Esophagus muscularis mucosa (tissue), 4 donors: Measurements from ENCODE around the gene PLPPR3. TPM values are rescaled to one million over a fixed set of nuclear protein-coding genes. Genes with fewer than 3 reads are reported as not detected.

Experiments
- DNase-seq: peaks from one replicate; pipeline ENCODE4 v3.0.0-alpha.2; 2017; ENCODE audit errors: extremely low spot score
- H3K27ac ChIP-seq, 4 donors: fragments of 200-600 bp; sonication (generic); replicated peaks in 1 of 4; 1 replicate in 3 of 4; 2 replicates in 1 of 4; pipeline ENCODE4 v1.5.1; 2016 to 2019; ENCODE audit warnings: mild to moderate bottlenecking in 1 of 4
- H3K27me3 ChIP-seq, 4 donors: fragments of 200-600 bp; sonication (generic); one replicate each; pipeline versions ENCODE4 v1.5.1 to v1.6.0; 2016 to 2019
- H3K36me3 ChIP-seq, 4 donors: fragments of 200-600 bp; sonication (generic); one replicate each; pipeline ENCODE4 v1.5.1; 2016 to 2019
- H3K4me1 ChIP-seq, 4 donors: fragments of 200-600 bp; sonication (generic); one replicate each; pipeline ENCODE4 v1.5.1; 2016 to 2019
- H3K4me3 ChIP-seq, 4 donors: fragments of 200-600 bp; sonication (generic); 1 replicate in 2 of 4; 2 replicates in 2 of 4; pipeline ENCODE4 v1.5.1; 2016 to 2019; ENCODE audit warnings: mild to moderate bottlenecking in 4 of 4, moderate library complexity in 1 of 4
- H3K9me3 ChIP-seq, 4 donors: fragments of 200-600 bp; sonication (generic); 1 replicate in 3 of 4; 2 replicates in 1 of 4; pipeline ENCODE4 v1.5.1; 2016 to 2019
- EP300 ChIP-seq: sonication (generic); formaldehyde crosslinking; IDR thresholded peaks from one replicate; pipeline ENCODE4 v1.6.1; 2017; ENCODE audit warnings: antibody characterized with exemption
- POLR2A ChIP-seq: fragments of 450-650 bp; IDR thresholded peaks from one replicate; pipeline ENCODE4 v1.6.1; 2017; ENCODE audit warnings: antibody characterized with exemption, moderate library complexity, mild to moderate bottlenecking, low read depth
- POLR2AphosphoS5 ChIP-seq, 2 donors: sonication (generic); formaldehyde crosslinking; IDR thresholded peaks; one replicate each; pipeline ENCODE4 v1.6.1; 2017; ENCODE audit warnings: antibody characterized with exemption in 2 of 2
- WGBS: methylation state at CpG from one replicate; pipeline ENCODE4 v1.1.5; 2018; 5-methylcytosine and 5-hydroxymethylcytosine counted together
- intact Hi-C: fragments of 100-400 bp; cut with DNase I; formaldehyde crosslinking; loops from one replicate; pipeline ENCODE4 v1.15.1; 2023
- total RNA-seq, 4 donors: library from RNA; depleted of rRNA; stranded (reverse); fragments of >200 nt; gene quantifications; one replicate each; pipeline versions ENCODE4 v1.1.0 to v1.2.1, GENCODE V29; 2016
- TF ChIP-seq, protein P1 (sequence below), 3 experiments: fragments of 200-600 bp in 2 of 3; fragments of 450-650 bp in 1 of 3; sonication (generic) in 2 of 3; IDR thresholded peaks; one replicate each; pipeline ENCODE4 v1.5.1; 2017 to 2019; ENCODE audit warnings: antibody characterized with exemption in 3 of 3, mild to moderate bottlenecking in 2 of 3, moderate library complexity in 1 of 3

The PLPPR3 gene
- total RNA-seq, 4 donors from 2014 or later = not detected

- H3K27ac ChIP-seq = no peak overlapping the region
- H3K9me3 ChIP-seq = no peaks in the 10 kb centered on the region
- no peaks in the 10 kb centered on the region for H3K27me3 ChIP-seq
- no peak for DNase-seq
- TF ChIP-seq POLR2AphosphoS5 (IDR thresholded peaks at IDR 0.05) = no peak
- TF ChIP-seq POLR2A = no peak
- TF ChIP-seq, protein P1, sequence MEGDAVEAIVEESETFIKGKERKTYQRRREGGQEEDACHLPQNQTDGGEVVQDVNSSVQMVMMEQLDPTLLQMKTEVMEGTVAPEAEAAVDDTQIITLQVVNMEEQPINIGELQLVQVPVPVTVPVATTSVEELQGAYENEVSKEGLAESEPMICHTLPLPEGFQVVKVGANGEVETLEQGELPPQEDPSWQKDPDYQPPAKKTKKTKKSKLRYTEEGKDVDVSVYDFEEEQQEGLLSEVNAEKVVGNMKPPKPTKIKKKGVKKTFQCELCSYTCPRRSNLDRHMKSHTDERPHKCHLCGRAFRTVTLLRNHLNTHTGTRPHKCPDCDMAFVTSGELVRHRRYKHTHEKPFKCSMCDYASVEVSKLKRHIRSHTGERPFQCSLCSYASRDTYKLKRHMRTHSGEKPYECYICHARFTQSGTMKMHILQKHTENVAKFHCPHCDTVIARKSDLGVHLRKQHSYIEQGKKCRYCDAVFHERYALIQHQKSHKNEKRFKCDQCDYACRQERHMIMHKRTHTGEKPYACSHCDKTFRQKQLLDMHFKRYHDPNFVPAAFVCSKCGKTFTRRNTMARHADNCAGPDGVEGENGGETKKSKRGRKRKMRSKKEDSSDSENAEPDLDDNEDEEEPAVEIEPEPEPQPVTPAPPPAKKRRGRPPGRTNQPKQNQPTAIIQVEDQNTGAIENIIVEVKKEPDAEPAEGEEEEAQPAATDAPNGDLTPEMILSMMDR (IDR thresholded peaks at IDR 0.05) = no peak
- no peak for TF ChIP-seq EP300
- 91% methylated on average over 44 of the region's 49 CpGs for WGBS
- H3K36me3 ChIP-seq = peaks cover 36 to 49% (median 42%) of the 10 kb centered on the region in 4 donors
- no peaks in the 10 kb centered on the region for H3K4me1 ChIP-seq
- intact Hi-C loops = no loop called here
- no peak overlapping the region for H3K4me3 ChIP-seq
Observed at GRCh38 chr19:814152-815078, 7.3 kb downstream of the PLPPR3 start.

DNA sequence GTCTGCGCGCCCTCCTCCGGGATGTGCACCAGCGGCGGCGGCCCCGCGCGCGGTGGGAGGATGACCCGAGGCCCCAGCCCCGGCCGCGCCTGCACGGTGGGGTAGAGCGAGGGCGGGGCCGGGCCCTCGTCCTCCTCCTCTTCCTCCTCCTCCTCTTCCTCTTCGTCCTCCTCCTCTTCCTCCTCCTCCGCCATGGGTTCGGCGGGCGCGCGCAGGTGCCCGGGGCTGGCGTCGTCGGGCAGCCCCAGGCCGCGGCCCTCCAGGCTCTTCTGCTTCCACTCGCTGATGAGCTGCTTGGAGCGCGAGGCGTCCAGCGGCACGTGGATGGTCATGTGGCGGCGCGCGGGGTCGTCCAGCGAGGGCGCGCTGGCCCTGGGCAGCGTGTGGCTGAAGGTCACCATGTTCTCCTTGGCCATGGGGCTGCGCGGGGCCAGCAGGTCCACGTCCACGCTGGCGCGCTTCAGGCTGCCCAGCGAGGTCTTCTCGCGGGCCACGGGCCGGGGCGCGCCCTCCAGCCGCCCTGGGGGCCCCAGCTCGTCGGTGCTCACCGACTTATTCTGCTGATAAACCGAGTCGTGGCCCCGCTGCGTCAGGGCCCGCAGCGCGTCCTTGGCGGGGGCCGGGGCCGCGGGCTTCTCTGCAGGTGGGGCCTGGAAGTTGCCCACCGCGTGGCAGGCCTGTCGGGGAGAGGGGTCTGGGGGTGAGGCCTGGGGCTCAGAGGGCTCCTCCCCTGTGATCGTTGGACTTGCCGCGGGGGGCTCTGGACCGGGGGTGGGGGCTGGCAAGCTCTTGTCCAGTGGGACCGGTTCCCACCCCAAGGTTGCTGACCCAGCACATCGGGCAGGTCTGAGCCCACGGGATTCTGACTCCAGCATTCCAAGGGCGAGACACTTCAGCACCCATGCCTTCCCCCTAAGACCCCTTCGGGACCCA lies 8.3 kb downstream of the PLPPR3 start:
- DNase-seq = no peak
- H3K4me3 ChIP-seq = no peak overlapping the region
- H3K9me3 ChIP-seq = no peaks in the 10 kb centered on the region
- TF ChIP-seq, protein P1 (IDR thresholded peaks at IDR 0.05) = no peak
- no peak overlapping the region for H3K27ac ChIP-seq
- no peaks in the 10 kb centered on the region for H3K4me1 ChIP-seq
- peaks cover 45 to 58% (median 51%) of the 10 kb centered on the region in 4 donors for H3K36me3 ChIP-seq
- intact Hi-C loops = no loop called here
- no peaks in the 10 kb centered on the region for H3K27me3 ChIP-seq
- WGBS = 94% methylated on average over 36 of the region's 87 CpGs

DNA sequence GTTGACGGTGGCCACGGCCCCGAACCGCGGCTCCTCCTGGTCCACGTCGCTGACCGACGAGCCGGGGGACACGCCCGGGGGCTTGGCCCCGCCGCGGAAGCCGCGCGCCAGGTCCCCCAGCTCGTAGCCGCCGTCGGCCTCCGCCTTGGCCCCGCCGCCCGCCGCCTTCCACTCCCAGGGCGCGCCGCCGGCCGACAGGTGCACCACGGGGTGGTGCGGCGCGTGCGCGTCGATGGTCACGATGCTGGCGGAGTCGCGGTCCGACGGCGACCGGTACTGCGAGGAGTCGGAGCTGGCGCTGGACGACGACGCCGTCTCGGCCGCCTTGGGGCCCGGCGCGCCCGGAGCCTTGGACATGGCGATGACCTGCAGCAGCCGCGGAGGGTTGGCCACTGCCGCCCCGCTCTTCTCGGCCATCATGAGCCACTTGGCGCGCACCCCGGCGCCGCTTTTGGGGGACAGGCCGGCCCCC lies 9.0 kb downstream of the PLPPR3 start:
- Histone ChIP-seq H3K27me3 (no peaks in the 10 kb centered on the region), H3K4me1 (no peaks in the 10 kb centered on the region), H3K4me3 (no peak overlapping the region), H3K9me3 (no peaks in the 10 kb centered on the region), H3K36me3 (peaks cover 52 to 65% (median 58%) of the 10 kb centered on the region in 4 donors), H3K27ac (no peak overlapping the region)
- intact Hi-C loops = no loop called here
- DNase-seq = no peak
- TF ChIP-seq EP300 (no peak), POLR2AphosphoS5 (IDR thresholded peaks at IDR 0.05) (no peak), POLR2A (no peak)
- TF ChIP-seq, protein P1 (IDR thresholded peaks at IDR 0.05) = no peak
- WGBS = 90% methylated on average over 38 of the region's 72 CpGs

- intact Hi-C loops = no loop called here
- WGBS = 87% methylated on average over 32 of the region's 80 CpGs
- Histone ChIP-seq H3K4me3 (no peak overlapping the region), H3K27ac (no peak overlapping the region), H3K27me3 (no peaks in the 10 kb centered on the region), H3K36me3 (peaks cover 58 to 71% (median 64%) of the 10 kb centered on the region in 4 donors), H3K4me1 (no peaks in the 10 kb centered on the region), H3K9me3 (no peaks in the 10 kb centered on the region)
- DNase-seq = no peak
- no peak for TF ChIP-seq POLR2AphosphoS5 (IDR thresholded peaks at IDR 0.05)
- TF ChIP-seq, protein P1 (IDR thresholded peaks at IDR 0.05) = no peak
- no peak for TF ChIP-seq POLR2A
- no peak for TF ChIP-seq EP300
Observed at GRCh38 chr19:812049-812746, 9.6 kb downstream of the PLPPR3 start.
